A549 (cell line): ENCODE results near the gene ZNF526. TPM values are rescaled to one million over a fixed set of nuclear protein-coding genes. Genes with fewer than 3 reads are reported as not detected.

Source experiments
- ATAC-seq, 2 experiments: fragments of 200-7000 bp in 1 of 2; fragments of >200 bp in 1 of 2; cut with Nextera tagmentation in 1 of 2; cut with Tn5 transposase in 1 of 2; 3 replicates each; pipeline versions ENCODE4 v1.8.0 to v1.9.1; 2018 to 2020; ENCODE audit warnings: mild to moderate bottlenecking in 1 of 2, moderate library complexity in 1 of 2
- CTCF ChIA-PET: fragments of 300-600 bp; sonication (Branson Sonifier 250); formaldehyde crosslinking; extraction: SDS; loops from one replicate; lab custom pipeline; 2021; ENCODE audit warnings: antibody characterized with exemption, inconsistent platforms; lab: Yijun Ruan, JAX
- POLR2A ChIA-PET: fragments of 350-600 bp; formaldehyde crosslinking; extraction: SDS; loops from one replicate; lab custom pipeline; 2021; ENCODE audit warnings: antibody characterized with exemption, inconsistent platforms; lab: Yijun Ruan, JAX
- DNase-seq, 2 experiments: peaks; one replicate each; pipeline versions ENCODE4 v3.0.0 to v3.0.0-alpha.2; 2011 to 2016; ENCODE audit warnings: low read depth in 1 of 2, low spot score in 1 of 2
- FAIRE-seq: peaks from 2 replicates; lab custom pipeline; 2011; peaks lifted over from hg19 to GRCh38; lab: Jason Lieb, UNC
- H3K27ac ChIP-seq, 2 experiments: fragments of >200 bp; sonication (Bioruptor Twin); formaldehyde crosslinking; 3 replicates each; pipeline ENCODE4 v1.5.1; 2016 to 2017
- H3K4me1 ChIP-seq: fragments of >200 bp; sonication (Bioruptor Twin); formaldehyde crosslinking; 3 replicates; pipeline ENCODE4 v1.6.1; 2016
- H3K4me2 ChIP-seq: fragments of >200 bp; sonication (Bioruptor Twin); formaldehyde crosslinking; 3 replicates; pipeline ENCODE4 v1.6.1; 2016
- H3K4me3 ChIP-seq: fragments of >200 bp; sonication (Bioruptor Twin); formaldehyde crosslinking; 3 replicates; pipeline ENCODE4 v1.5.1; 2016
- H3K9me3 ChIP-seq: fragments of >200 bp; sonication (Bioruptor Twin); formaldehyde crosslinking; 3 replicates; pipeline ENCODE4 v1.6.1; 2016
- BCL3 ChIP-seq: fragments of >200 bp; sonication (Bioruptor Twin); formaldehyde crosslinking; IDR thresholded peaks from 3 replicates; pipeline ENCODE4 v1.6.1; 2016
- E2F6 ChIP-seq: IDR thresholded peaks from 2 replicates; pipeline ENCODE4 v1.6.1; 2012; ENCODE audit warnings: low read depth, borderline replicate concordance
- EHMT2 ChIP-seq: fragments of 200-600 bp; sonication (generic); IDR thresholded peaks from 2 replicates; pipeline ENCODE4 v1.6.1; 2016; ENCODE audit warnings: antibody characterized with exemption, low read depth, mild to moderate bottlenecking, moderate library complexity
- GATA3 ChIP-seq: IDR thresholded peaks from 2 replicates; pipeline ENCODE4 v1.6.1; 2012; ENCODE audit warnings: borderline replicate concordance
- HOXB13 ChIP-seq: fragments of 250-450 bp; sonication (Bioruptor Pico); IDR thresholded peaks from 2 replicates; pipeline ENCODE4 v1.5.0; 2020; ENCODE audit warnings: low read depth, mild to moderate bottlenecking, moderate library complexity
- HOXB5 ChIP-seq: fragments of 250-450 bp; sonication (Bioruptor Pico); IDR thresholded peaks from 2 replicates; pipeline ENCODE4 v1.5.0; 2020; ENCODE audit warnings: mild to moderate bottlenecking, moderate library complexity
- JUN ChIP-seq, 2 experiments: fragments of >200 bp; sonication (Bioruptor Twin); formaldehyde crosslinking; IDR thresholded peaks; 2 replicates in 1 of 2; 3 replicates in 1 of 2; pipeline ENCODE4 v1.6.1; 2016 to 2017
- JUNB ChIP-seq: fragments of >200 bp; sonication (Bioruptor Twin); formaldehyde crosslinking; IDR thresholded peaks from 2 replicates; pipeline ENCODE4 v1.6.1; 2016
- MYC ChIP-seq: IDR thresholded peaks from 2 replicates; pipeline ENCODE4 v1.6.1; 2012; ENCODE audit warnings: mild to moderate bottlenecking, inconsistent platforms, low read length, improper control_type of control experiment, borderline replicate concordance
- NFE2L2 ChIP-seq: fragments of 150-350 bp; conservative IDR thresholded peaks from 2 replicates; pipeline ENCODE4 v1.6.1; 2014; ENCODE audit warnings: low read length
- NPAS2 ChIP-seq: fragments of 250-450 bp; sonication (Bioruptor Pico); IDR thresholded peaks from 2 replicates; pipeline ENCODE4 v1.8.0; 2022; ENCODE audit warnings: mild to moderate bottlenecking, moderate library complexity, borderline replicate concordance
- PBX3 ChIP-seq: IDR thresholded peaks from 2 replicates; pipeline ENCODE4 v1.6.1; 2012
- POLR2AphosphoS2 ChIP-seq: conservative IDR thresholded peaks from 2 replicates; pipeline ENCODE4 v1.6.1; 2012; ENCODE audit warnings: low read length, improper control_type of control experiment, inconsistent platforms
- RAD21 ChIP-seq, 2 experiments: fragments of >200 bp in 1 of 2; sonication (Bioruptor Twin) in 1 of 2; formaldehyde crosslinking in 1 of 2; IDR thresholded peaks in 1 of 2; conservative IDR thresholded peaks in 1 of 2; 2 replicates in 1 of 2; 3 replicates in 1 of 2; pipeline ENCODE4 v1.6.1; 2012 to 2018; ENCODE audit warnings: inconsistent platforms in 1 of 2
- RCOR1 ChIP-seq: fragments of 150-350 bp; IDR thresholded peaks from 2 replicates; pipeline ENCODE4 v1.6.1; 2014; ENCODE audit warnings: antibody characterized with exemption, low read length, low read depth
- REST ChIP-seq: fragments of 200-600 bp; sonication (generic); IDR thresholded peaks from 2 replicates; pipeline ENCODE4 v1.6.1; 2016; ENCODE audit warnings: antibody characterized with exemption, mild to moderate bottlenecking, moderate library complexity
- RFX5 ChIP-seq: fragments of 450-650 bp; IDR thresholded peaks from 2 replicates; pipeline ENCODE4 v1.7.1; 2014; ENCODE audit warnings: antibody characterized with exemption, mild to moderate bottlenecking, moderate library complexity
- RNF2 ChIP-seq: fragments of 200-600 bp; sonication (generic); IDR thresholded peaks from 2 replicates; pipeline ENCODE4 v1.6.1; 2016; ENCODE audit warnings: low read depth, mild to moderate bottlenecking, antibody characterized with exemption, moderate library complexity, borderline replicate concordance
- TP53 ChIP-seq: fragments of 250-450 bp; sonication (Bioruptor Pico); IDR thresholded peaks from 2 replicates; pipeline ENCODE4 v1.5.0; 2021; ENCODE audit warnings: mild to moderate bottlenecking, moderate library complexity
- ZC3H11A ChIP-seq: fragments of 450-650 bp; IDR thresholded peaks from 2 replicates; pipeline ENCODE4 v1.6.1; 2014; ENCODE audit warnings: antibody characterized with exemption, mild to moderate bottlenecking
- WGBS: methylation state at CpG from one replicate; pipeline ENCODE4 v1.1.6; 2017; ENCODE audit errors: missing lambda C conversion rate; 5-methylcytosine and 5-hydroxymethylcytosine counted together
- polyA plus RNA-seq, 4 experiments: library from polyadenylated mRNA; depleted of rRNA in 3 of 4; stranded (reverse); fragments of >200 nt; fragmentation: RNase III in 1 of 4; extraction: RNeasy Plus Mini Kit Qiagen cat#74134 plus additional on column Dnase treatment in 1 of 4; gene quantifications; 2 replicates in 3 of 4; 3 replicates in 1 of 4; pipeline ENCODE4 v1.2.3, GENCODE V29; 2011 to 2017

ZNF526 gene
- polyA plus RNA-seq, 2 of the 4 experiments (the other 2 are of a cell fraction): 7.1 to 12.9 TPM

- TF ChIP-seq NPAS2 (CRISPR knock-in tag) (no peak), HOXB13 (CRISPR knock-in tag) (no peak), GATA3 (no peak), JUNB (no peak), ZC3H11A (no peak)
Observed at GRCh38 chr19:42250666-42251531, 30.8 kb downstream of the ZNF526 start (continued).

GRCh38 chr19:42251572-42252358 is 31.7 kb downstream of the ZNF526 start:
- TF ChIP-seq GATA3: no peak
- no peak for TF ChIP-seq RFX5
- 0 out of 5 replicates have a peak, but pooled peaks of 1 of the 2 experiments have one; percentile 8 for TF ChIP-seq JUN (IDR thresholded peaks at IDR 0.05)
- TF ChIP-seq RNF2: no peak
- H3K4me1 ChIP-seq: peaks cover 68% of the 10 kb centered on the region
- H3K4me3 ChIP-seq: peak overlapping the region; percentile 94
- ChIA-PET CTCF (interaction anchor here (0.6 to 21.7 kb wide), 12 partner anchors 9 to 143 kb away, joined by 3 to 616 read pairs (median 6); partner anchors contain the start of genes CIC, PAFAH1B3, POU2F2 and PRR19), POLR2A (interaction anchor here (3.4 kb wide), 1 partner anchor 9 kb away, joined by 28 read pairs; the partner anchor contains the start of gene GSK3A)
- H3K9me3 ChIP-seq: no peaks in the 10 kb centered on the region
- ATAC-seq (no peak), DNase-seq (peak in 1 of 2 experiments; percentile 50), FAIRE-seq (no peak)
- peak overlapping the region; percentile 94 to 96 for H3K27ac ChIP-seq
- H3K4me2 ChIP-seq: peak overlapping the region; percentile 92
- WGBS: 60% methylated on average over 4 of the region's 4 CpGs

GRCh38 chr19:42252365-42253244 is 32.5 kb downstream of the ZNF526 start:
- Histone ChIP-seq H3K4me3 (peak overlapping the region; percentile 94), H3K4me2 (peak overlapping the region; percentile 92), H3K9me3 (no peaks in the 10 kb centered on the region), H3K4me1 (peaks cover 60% of the 10 kb centered on the region), H3K27ac (peak overlapping the region; percentile 94 to 96)
- 14% methylated on average over 26 of the region's 27 CpGs for WGBS
- peak; percentile 46 for FAIRE-seq
- peak; percentile 52 to 59 for DNase-seq
- ATAC-seq: 0 out of 6 replicates have a peak, but pooled peaks of 1 of the 2 experiments have one; percentile 0
- CTCF ChIA-PET: interaction anchor here (0.9 to 21.7 kb wide), 9 partner anchors 8 to 144 kb away, joined by 3 to 616 read pairs (median 4); partner anchors contain the start of genes CIC, PAFAH1B3, POU2F2 and PRR19
- POLR2A ChIA-PET: interaction anchor here (3.4 kb wide), 1 partner anchor 10 kb away, joined by 28 read pairs; the partner anchor contains the start of gene GSK3A
- no peak for TF ChIP-seq ZC3H11A
- 0 out of 5 replicates have a peak, but pooled peaks of 1 of the 2 experiments have one; percentile 3 for TF ChIP-seq JUN (IDR thresholded peaks at IDR 0.05)
- no peak for TF ChIP-seq HOXB5
- 0 out of 2 replicates have a peak, but pooled peaks have one; percentile 10 for TF ChIP-seq TP53 (CRISPR knock-in tag)
- TF ChIP-seq E2F6: no peak; the same call in 1 of the 2 replicates
- no peak for TF ChIP-seq PBX3
- TF ChIP-seq JUNB: no peak
- TF ChIP-seq POLR2AphosphoS2: peak; percentile 75; the same call in 1 of the 2 replicates
- TF ChIP-seq EHMT2: no peak
- no peak for TF ChIP-seq RAD21 (conservative IDR thresholded peaks at IDR 0.05 in 1 of 2, IDR thresholded peaks at IDR 0.05 in 1 of 2)
- TF ChIP-seq RCOR1: no peak
- TF ChIP-seq REST: no peak
- TF ChIP-seq MYC: no peak; the same call in 1 of the 2 replicates
- TF ChIP-seq BCL3: 0 out of 3 replicates have a peak, but pooled peaks have one; percentile 15
- TF ChIP-seq NFE2L2: no peak
